Measurements from ENCODE around the gene DNAH17. TPM values are rescaled to one million over a fixed set of nuclear protein-coding genes. Genes with fewer than 3 reads are reported as not detected.

The DNAH17 gene
- total RNA-seq, 2 donors from 2014 or later, result 0.13 to 0.64 TPM

DNA sequence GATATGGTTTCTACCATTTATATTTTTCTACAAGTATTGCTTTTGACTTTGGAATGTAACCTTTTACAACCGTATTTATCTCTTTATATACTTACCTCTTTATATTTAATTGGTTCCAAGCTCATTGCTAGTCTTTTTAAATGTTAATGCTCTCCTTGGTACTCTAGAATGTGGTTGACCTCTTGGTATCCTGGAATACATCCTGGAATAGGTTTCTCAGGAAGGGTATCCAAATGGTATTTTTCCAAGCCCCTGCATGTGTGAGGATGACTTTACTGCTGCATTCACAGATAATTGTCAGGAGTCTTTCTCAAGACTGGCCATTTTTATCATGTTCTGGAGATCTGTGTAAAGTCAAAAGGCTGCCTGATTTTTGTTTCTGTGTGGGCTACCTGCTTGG is 30.2 kb downstream of the DNAH17 start:
- no CpG with 5 or more reads among the region's 1 CpG for WGBS, 2 experiments (ENCODE audit: insufficient coverage in 1 of 2, insufficient read length in 1 of 2)
- H3K27me3 Mint-ChIP-seq (ENCODE audit: insufficient read depth), result peaks cover 2% of the 10 kb centered on the region
- Histone ChIP-seq H3K4me1 (ENCODE audit: control insufficient read depth, insufficient read depth, low read length) (no peaks in the 10 kb centered on the region), H3K9me3 (ENCODE audit: control insufficient read depth, low read length) (no peaks in the 10 kb centered on the region), H3K9ac (ENCODE audit: extremely low read depth, low read length, poor library complexity, severe bottlenecking) (no peak overlapping the region), H3K27ac (ENCODE audit: low read depth, low read length) (no peak overlapping the region), H3K27me3 (ENCODE audit: control insufficient read depth, insufficient read depth, low read length, poor library complexity, severe bottlenecking) (no peaks in the 10 kb centered on the region), H3K4me3 (ENCODE audit: low read length) (no peak overlapping the region), H3K36me3 (ENCODE audit: control insufficient read depth, insufficient read depth, low read length) (no peaks in the 10 kb centered on the region)
- H3K27ac Mint-ChIP-seq, result no peak overlapping the region
- H3K4me3 Mint-ChIP-seq, result no peak overlapping the region
- no peak for DNase-seq
- TF ChIP-seq, protein P1, sequence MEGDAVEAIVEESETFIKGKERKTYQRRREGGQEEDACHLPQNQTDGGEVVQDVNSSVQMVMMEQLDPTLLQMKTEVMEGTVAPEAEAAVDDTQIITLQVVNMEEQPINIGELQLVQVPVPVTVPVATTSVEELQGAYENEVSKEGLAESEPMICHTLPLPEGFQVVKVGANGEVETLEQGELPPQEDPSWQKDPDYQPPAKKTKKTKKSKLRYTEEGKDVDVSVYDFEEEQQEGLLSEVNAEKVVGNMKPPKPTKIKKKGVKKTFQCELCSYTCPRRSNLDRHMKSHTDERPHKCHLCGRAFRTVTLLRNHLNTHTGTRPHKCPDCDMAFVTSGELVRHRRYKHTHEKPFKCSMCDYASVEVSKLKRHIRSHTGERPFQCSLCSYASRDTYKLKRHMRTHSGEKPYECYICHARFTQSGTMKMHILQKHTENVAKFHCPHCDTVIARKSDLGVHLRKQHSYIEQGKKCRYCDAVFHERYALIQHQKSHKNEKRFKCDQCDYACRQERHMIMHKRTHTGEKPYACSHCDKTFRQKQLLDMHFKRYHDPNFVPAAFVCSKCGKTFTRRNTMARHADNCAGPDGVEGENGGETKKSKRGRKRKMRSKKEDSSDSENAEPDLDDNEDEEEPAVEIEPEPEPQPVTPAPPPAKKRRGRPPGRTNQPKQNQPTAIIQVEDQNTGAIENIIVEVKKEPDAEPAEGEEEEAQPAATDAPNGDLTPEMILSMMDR (conservative IDR thresholded peaks at IDR 0.05), result no peak
- no peaks in the 10 kb centered on the region for H3K4me1 Mint-ChIP-seq
- peaks cover 9% of the 10 kb centered on the region for H3K9me3 Mint-ChIP-seq
- no peaks in the 10 kb centered on the region for H3K36me3 Mint-ChIP-seq (ENCODE audit: low read depth)

DNA sequence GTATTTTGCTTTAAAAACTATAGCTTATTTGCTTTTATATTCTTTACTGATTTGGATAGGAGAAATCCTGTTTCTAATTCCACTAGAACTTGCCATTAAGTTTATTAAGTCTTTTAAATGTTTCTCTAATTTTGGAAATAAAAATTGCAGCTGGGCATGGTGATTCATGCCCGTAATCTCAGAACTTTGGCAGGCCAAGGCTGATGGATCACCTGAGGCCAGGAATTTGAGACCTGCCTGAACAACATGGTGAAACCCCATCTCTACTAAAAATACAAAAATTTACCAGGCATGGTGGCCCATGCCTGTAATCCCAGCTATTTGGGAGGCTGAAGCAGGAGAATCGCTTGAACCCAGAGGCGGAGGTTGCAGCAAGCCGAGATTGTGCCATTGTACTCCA is 30.7 kb downstream of the DNAH17 start:
- H3K36me3 ChIP-seq (ENCODE audit: control insufficient read depth, insufficient read depth, low read length), result no peaks in the 10 kb centered on the region
- no peaks in the 10 kb centered on the region for H3K4me1 Mint-ChIP-seq

DNA sequence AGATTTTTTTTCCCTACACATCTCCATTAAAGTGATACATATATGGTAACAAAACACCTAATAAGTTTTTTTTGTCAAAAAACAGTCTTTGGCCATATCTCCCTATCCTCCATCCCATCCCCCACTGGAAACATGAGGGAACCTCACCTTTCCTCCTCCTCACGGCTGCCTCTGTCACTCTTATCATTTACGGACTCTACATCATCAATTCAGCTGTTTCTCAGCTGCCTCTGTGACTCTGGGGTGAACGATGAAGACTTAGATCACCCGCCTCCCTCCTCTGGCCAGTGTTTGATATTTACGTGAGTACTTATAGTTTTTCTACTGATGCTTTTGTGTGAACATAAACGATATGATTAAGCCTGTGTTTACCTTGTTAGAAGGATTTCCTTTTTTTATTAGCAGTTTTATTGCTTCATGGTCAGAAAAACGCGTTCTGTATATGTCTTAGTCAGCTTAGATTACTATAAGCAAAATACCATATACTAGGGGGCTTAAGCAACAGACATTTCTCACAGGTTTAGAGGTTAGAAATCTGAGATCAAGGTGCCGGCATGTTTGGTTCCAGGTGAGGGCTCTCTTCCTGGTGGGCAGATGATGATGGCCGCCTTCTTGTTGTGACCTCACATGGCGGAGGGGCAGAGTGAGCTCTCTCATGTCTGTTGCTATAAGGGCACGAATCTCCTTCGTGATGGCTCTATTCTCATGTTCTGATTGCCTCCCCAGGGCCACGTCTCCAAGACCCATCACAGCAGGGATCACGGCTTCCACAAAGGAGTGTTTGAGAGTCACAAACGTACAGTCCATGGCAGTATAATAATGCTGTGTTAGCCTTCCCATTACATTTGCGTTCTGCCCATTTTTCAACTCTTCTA is 32.1 kb downstream of the DNAH17 start:
- H3K9ac ChIP-seq (ENCODE audit: extremely low read depth, low read length, poor library complexity, severe bottlenecking), result no peak overlapping the region
- no peak overlapping the region for H3K4me3 Mint-ChIP-seq
- H3K4me3 ChIP-seq (ENCODE audit: low read length), result no peak overlapping the region
- DNase-seq, result no peak
- H3K27ac ChIP-seq (ENCODE audit: low read depth, low read length), result no peak overlapping the region
- TF ChIP-seq, protein P1 (conservative IDR thresholded peaks at IDR 0.05), result no peak
- no peak overlapping the region for H3K27ac Mint-ChIP-seq
- H3K4me1 ChIP-seq (ENCODE audit: control insufficient read depth, insufficient read depth, low read length), result no peaks in the 10 kb centered on the region
- peaks cover 9% of the 10 kb centered on the region for H3K9me3 Mint-ChIP-seq
- H3K36me3 Mint-ChIP-seq (ENCODE audit: low read depth), result no peaks in the 10 kb centered on the region
- no peaks in the 10 kb centered on the region for H3K27me3 ChIP-seq (ENCODE audit: control insufficient read depth, insufficient read depth, low read length, poor library complexity, severe bottlenecking)
- no peaks in the 10 kb centered on the region for H3K9me3 ChIP-seq (ENCODE audit: control insufficient read depth, low read length)
- peaks cover 2% of the 10 kb centered on the region for H3K27me3 Mint-ChIP-seq (ENCODE audit: insufficient read depth)
- no peaks in the 10 kb centered on the region for H3K36me3 ChIP-seq (ENCODE audit: control insufficient read depth, insufficient read depth, low read length)
- H3K4me1 Mint-ChIP-seq, result no peaks in the 10 kb centered on the region
- WGBS, 2 experiments (ENCODE audit: insufficient coverage in 1 of 2, insufficient read length in 1 of 2), result 82 to 90% methylated on average over 9 to 17 of the region's 17 CpGs

More for the DNA sequence above, 30.7 kb downstream of the DNAH17 start:
- no peaks in the 10 kb centered on the region for H3K9me3 ChIP-seq (ENCODE audit: control insufficient read depth, low read length)
- TF ChIP-seq, protein P1 (conservative IDR thresholded peaks at IDR 0.05), result no peak
- Mint-ChIP-seq H3K9me3 (peaks cover 9% of the 10 kb centered on the region), H3K27me3 (ENCODE audit: insufficient read depth) (peaks cover 2% of the 10 kb centered on the region), H3K36me3 (ENCODE audit: low read depth) (no peaks in the 10 kb centered on the region), H3K4me3 (no peak overlapping the region), H3K27ac (no peak overlapping the region)
- H3K4me1 ChIP-seq (ENCODE audit: control insufficient read depth, insufficient read depth, low read length), result no peaks in the 10 kb centered on the region
- H3K4me3 ChIP-seq (ENCODE audit: low read length), result no peak overlapping the region
- no peak overlapping the region for H3K9ac ChIP-seq (ENCODE audit: extremely low read depth, low read length, poor library complexity, severe bottlenecking)
- H3K27me3 ChIP-seq (ENCODE audit: control insufficient read depth, insufficient read depth, low read length, poor library complexity, severe bottlenecking), result no peaks in the 10 kb centered on the region
- H3K27ac ChIP-seq (ENCODE audit: low read depth, low read length), result no peak overlapping the region
- DNase-seq, result no peak
- 95 to 97% methylated on average over 4 of the region's 4 CpGs for WGBS, 2 experiments (ENCODE audit: insufficient coverage in 1 of 2, insufficient read length in 1 of 2)

Measured in endodermal cell (in vitro differentiated cells).